LNCaP clone FGC (cell line): Measurements from ENCODE around the gene COL9A1.

Source experiments
- DNase-seq: peaks from one replicate; pipeline ENCODE4 v3.0.0-alpha.2; 2011; ENCODE audit warnings: low read depth
- H3K4me3 ChIP-seq: 2 replicates; pipeline ENCODE4 v1.5.1; 2011; ENCODE audit warnings: mild to moderate bottlenecking, low read depth, low read length, control low read depth
- CTCF ChIP-seq: IDR thresholded peaks from 2 replicates; pipeline ENCODE4 v1.5.1; 2012; ENCODE audit warnings: mild to moderate bottlenecking; ENCODE audit not compliant: control insufficient read depth, insufficient read depth; ENCODE audit errors: extremely low read depth

COL9A1 gene

DNA sequence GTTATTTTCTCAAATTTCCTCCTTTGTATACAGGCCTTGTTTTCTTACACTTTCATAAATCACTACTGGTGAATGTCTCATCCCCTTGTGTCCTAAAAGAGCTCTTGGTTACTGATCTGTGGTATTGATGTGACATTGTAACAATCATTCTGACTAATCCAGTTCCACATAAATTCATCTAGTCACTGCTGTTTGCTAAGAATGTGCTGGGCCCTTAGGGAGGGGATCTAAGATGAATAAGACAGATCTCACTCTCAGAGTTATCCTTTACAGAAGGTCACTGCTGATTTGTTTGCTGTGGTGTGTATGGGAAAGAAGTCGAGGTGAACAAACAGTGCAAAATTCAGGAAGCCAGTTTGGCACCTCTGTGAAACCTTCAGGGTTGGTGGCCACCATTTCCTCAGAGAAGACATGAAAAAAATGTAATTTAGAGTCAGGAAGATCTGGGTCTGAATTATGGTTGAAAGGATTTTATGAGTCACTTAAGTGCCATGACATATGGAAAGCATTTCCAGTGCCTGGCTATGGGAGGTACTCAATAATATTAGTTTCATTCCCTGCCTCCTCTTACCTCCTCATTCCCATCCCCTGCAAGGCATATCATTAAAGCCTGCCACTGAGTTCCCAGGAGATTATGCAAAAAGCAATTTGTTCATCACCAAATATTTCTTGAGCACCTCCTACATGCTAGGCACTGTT, 121.8 kb downstream of the COL9A1 start:
- DNase-seq, result no peak
- no peak for TF ChIP-seq CTCF
- H3K4me3 ChIP-seq, result no peak overlapping the region

DNA sequence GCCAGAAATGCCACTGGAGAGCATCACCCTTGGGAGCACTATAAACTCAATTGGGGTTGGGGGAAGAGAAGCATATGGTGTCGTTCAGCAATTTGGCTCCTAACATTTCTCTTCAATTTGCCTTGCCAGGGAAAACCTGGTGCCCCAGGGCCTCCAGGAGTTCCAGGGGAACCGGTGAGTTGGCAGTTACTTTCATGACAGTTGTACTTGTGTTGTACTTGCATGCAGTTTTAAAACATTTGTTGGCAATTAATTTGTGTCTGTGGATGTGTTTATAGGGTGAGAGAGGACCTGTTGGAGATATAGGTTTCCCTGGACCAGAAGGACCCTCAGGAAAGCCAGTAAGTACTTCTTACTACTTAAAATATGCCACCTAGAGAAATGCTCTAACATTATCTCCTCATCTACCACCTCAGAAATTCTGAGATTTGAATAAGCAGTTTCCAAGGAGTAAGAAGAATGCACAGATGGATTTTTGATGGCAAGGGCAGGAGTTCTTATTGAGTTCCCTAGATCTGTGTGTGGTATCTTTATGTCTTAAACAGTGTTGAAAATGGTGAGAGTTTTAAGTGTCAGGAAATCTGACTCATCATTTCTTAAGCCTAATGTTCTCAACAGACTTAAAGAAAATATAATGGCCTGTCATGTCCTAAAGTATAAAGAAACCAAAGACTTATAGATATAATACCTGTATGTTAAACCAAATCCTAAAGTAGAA, 122.5 kb downstream of the COL9A1 start:
- H3K4me3 ChIP-seq, result no peak overlapping the region
- no peak for TF ChIP-seq CTCF
- no peak for DNase-seq

GRCh38 chr6:70176842-70177550, 125.9 kb downstream of the COL9A1 start:
- no peak for DNase-seq
- TF ChIP-seq CTCF, result no peak
- H3K4me3 ChIP-seq, result no peak overlapping the region

GRCh38 chr6:70175770-70176169, 127.1 kb downstream of the COL9A1 start:
- no peak for DNase-seq
- no peak overlapping the region for H3K4me3 ChIP-seq
- TF ChIP-seq CTCF, result no peak

DNA sequence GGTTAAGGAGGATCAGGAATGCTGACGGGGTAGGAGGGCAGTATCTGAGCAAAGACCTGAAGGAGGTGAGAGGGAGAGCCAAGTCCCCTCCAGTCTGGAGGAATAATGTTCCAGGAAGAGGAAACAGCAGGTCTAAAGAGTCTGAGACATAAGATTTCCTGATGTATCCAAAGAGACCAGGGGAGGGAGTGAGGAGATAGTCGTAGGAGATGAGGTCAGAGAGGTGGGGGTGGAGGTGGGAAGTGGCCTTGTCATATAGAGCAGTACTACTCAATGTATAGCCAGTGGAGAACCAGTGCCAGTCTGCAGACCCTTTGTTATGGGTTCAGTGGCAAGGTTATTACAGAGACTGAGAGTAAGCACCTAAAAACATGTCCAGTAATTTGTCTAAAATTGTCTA, 130.6 kb downstream of the COL9A1 start:
- DNase-seq, result no peak
- TF ChIP-seq CTCF, result no peak
- no peak overlapping the region for H3K4me3 ChIP-seq

GRCh38 chr6:70171236-70171635, 131.6 kb downstream of the COL9A1 start:
- no peak for DNase-seq
- no peak overlapping the region for H3K4me3 ChIP-seq
- TF ChIP-seq CTCF, result no peak
